Right renal pelvis (tissue), 4 donors: ENCODE measurements around the gene EHBP1L1. TPM values are rescaled to one million over a fixed set of nuclear protein-coding genes. Genes with fewer than 3 reads are reported as not detected.

Experiments
- DNase-seq, 4 donors: peaks; one replicate each; pipeline ENCODE4 v3.0.0-alpha.2; 2013; ENCODE audit warnings: low read depth in 4 of 4, low spot score in 3 of 4, missing footprints in 1 of 4
- polyA plus RNA-seq, 4 donors: library from polyadenylated mRNA; unstranded; fragments of 120-200 nt; gene quantifications; one replicate each; pipeline ENCODE4 v1.2.1, GENCODE V29; 2013; ENCODE audit not compliant: insufficient read length in 4 of 4

EHBP1L1 gene
- polyA plus RNA-seq, 4 donors, result 11.5 to 14.2 (median 12.8) TPM

DNA sequence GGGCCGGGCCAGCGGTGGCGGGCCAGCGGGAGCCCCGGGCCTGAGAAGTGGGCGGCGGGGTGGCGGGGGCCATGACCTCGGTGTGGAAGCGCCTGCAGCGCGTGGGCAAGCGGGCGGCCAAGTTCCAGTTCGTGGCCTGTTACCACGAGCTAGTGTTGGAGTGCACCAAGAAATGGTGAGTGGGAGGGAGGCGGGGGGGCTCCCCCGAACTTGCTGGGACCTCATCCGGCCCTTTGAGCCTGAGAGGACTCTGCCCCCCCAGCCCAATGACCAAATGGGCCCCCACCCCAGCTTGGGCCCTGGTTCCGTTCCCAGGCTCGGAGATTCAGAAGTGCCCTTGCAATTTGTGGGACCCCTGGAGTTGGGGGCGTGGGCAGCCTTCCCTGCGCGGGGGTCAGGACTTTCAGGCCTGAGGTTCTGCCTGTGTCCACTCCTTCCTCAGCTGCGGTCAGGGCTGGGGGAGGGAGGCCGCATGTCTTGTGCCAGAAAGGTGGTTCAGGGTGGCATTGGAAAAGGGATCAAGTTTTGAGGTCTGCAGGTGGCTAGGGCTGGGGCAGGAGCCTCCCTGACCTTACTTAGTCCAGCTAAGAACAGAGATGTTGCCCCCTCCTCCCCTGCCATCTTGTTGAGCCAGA, 496 bp downstream of the EHBP1L1 start:
- no peak for DNase-seq

DNA sequence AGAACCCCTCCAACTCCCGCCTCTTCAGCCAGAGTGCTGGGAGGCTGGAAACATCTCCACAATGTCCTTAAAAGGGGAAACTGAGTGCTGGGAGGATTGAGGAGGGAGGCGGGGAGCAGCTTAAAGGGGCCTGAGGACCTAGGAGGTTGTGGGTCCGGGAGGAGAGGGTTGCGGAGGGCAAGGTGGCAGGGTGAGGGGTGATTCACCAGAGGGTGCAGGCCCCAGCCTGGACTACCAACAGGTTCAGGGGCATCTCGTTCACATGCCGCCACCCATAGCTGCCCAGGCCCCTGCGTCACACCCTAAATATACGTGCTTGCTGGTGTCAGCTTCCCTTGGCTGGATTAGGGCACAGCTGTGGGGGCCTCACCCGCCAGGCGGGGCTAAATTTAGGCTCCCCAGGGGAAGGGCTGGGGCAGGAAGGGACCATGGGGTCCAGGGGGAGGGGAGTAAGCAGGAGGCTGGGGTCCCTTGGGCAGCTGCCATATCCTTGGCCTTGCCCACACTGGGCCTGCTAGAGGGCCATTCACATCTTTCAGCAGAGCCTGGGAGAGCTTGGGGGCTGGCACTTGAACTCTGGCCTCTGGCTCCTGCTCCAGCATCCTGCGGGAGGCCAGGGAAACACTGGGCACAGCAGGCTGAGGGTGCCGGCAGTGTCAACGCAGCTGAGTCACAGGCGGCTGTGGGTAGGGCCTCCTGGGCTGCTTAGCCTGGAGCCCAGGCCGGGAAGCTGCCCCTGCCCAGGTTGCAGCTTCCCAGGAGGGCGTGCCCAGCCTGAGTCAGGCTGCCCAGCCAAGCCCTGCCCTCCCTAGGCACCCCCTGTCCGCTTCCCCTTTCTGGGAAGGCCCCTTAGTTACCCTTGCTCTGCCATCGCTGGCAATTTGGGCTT, 1.3 kb downstream of the EHBP1L1 start:
- no peak for DNase-seq

DNA sequence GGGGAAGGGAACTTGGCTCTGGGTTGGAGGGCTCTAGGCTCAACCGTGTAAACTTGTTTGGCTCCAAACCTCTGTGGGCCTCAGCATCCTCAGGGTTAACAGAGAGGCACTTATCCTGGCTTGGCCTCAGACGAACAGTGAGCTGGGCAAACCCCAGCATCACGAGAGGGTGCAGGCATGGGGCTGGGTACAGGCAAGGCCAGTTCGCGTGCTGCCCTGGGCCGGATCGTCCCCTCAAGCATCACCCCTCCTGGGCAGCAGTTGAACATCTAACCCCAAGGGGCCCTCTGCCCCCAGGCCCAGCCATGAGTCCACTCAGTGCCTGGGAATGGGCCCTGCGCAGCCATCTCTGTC, 1.9 kb downstream of the EHBP1L1 start:
- DNase-seq, result no peak

- DNase-seq, result no peak
Observed at GRCh38 chr11:65578134-65578533, 2.3 kb downstream of the EHBP1L1 start.

- DNase-seq, result no peak
Observed at GRCh38 chr11:65578667-65579066, 2.8 kb downstream of the EHBP1L1 start.

DNA sequence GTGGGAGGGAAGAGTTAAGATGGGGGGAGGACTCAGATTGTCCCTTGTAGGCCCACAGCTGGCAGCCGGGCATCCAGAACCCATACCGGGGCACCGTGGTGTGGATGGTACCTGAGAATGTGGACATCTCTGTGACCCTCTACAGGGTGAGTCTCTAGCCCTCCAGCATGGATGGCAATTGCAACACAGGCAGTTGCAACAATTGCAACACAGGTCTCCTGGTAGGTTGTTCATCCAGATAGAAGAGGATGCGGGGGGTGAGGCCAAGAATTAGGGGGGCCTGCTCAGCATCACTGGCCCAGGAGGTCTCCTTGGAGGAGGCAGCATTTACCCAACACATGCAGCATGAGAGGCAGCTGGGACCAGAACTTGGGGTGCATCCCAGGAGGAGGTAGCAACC, 3.4 kb downstream of the EHBP1L1 start:
- no peak for DNase-seq

DNA sequence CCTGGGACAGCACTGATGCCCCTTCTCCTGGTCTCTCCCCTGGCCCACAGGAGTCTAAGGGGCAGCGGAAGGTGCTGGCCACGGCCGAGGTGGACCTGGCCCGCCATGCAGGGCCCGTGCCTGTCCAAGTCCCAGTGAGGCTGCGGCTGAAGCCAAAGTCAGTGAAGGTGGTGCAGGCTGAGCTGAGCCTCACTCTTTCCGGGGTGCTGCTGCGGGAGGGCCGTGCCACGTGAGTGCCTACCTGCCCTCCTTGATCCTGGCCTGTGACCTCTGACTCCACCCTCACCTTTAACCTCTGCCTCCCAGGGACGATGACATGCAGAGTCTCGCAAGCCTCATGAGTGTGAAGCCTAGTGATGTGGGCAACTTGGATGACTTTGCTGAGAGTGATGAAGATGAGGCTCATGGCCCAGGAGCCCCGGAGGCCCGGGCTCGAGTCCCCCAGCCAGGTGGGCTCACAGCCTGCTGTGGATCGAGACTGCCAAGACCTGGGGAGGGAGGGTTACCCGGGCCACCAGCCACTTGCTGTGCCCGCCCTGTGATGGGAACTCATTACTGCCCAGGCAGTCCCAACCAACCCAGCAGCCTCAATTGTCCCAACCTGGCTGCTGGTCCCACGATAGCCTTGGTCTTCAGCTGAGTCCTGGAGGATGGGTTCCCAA, 4.3 kb downstream of the EHBP1L1 start:
- no peak for DNase-seq

DNA sequence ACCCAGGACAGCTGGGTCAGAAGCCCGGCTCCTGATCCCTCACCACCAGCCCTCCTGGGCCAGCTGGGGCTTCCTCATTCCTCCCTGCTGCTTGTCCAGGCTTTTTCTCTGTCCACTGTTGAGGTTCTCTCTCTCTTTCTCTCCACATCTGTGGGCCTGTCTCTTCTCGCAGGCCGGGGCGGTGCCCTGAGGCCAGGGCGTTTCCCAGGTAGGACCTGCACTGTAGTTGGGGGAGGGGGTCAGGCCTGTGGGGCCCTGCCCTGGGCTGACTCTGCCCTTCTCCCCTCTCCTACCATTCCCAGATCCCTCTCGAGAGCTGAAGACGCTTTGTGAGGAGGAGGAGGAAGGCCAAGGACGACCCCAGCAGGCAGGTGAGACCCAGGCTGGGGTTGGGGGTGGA, 4.9 kb downstream of the EHBP1L1 start:
- no peak for DNase-seq

GRCh38 chr11:65581928-65582327, 6.1 kb downstream of the EHBP1L1 start:
- no peak for DNase-seq

- DNase-seq, result no peak
Observed at GRCh38 chr11:65583589-65583988, 7.7 kb downstream of the EHBP1L1 start.

DNA sequence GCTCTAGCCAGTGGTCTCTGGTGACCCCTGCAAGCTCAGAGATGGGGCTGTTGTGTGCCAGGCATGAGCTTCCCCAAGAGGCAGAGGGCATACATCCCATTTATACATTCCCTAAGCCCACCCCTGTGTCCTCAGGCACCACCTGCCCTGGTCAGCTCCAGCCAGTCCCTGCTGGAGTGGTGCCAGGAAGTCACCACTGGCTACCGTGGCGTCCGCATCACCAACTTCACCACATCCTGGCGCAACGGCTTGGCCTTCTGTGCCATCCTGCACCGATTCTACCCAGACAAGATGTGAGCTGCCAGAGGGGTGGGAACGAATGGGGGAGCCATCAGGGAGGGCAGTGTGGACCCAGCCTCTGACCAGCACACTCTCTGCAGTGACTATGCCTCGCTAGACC, 8.3 kb downstream of the EHBP1L1 start:
- DNase-seq, result no peak

DNA sequence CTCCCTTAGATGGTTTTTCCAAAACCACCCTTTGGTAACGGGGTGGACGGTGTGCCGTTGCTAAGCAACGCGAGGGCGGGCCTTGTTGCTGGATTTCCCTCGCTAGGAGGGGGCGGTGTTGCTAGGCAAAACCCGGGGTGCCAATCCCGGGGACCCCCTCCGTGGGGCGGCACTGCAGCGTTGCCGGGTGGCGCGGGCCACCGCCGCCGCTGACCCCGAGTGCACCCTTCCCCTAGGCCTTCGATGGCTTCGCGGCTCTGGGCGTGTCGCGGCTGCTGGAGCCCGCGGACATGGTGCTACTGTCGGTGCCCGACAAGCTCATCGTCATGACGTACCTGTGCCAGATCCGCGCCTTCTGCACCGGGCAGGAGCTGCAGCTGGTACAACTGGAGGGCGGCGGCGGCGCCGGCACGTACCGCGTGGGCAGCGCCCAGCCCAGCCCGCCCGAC, 8.9 kb downstream of the EHBP1L1 start:
- no peak for DNase-seq

DNA sequence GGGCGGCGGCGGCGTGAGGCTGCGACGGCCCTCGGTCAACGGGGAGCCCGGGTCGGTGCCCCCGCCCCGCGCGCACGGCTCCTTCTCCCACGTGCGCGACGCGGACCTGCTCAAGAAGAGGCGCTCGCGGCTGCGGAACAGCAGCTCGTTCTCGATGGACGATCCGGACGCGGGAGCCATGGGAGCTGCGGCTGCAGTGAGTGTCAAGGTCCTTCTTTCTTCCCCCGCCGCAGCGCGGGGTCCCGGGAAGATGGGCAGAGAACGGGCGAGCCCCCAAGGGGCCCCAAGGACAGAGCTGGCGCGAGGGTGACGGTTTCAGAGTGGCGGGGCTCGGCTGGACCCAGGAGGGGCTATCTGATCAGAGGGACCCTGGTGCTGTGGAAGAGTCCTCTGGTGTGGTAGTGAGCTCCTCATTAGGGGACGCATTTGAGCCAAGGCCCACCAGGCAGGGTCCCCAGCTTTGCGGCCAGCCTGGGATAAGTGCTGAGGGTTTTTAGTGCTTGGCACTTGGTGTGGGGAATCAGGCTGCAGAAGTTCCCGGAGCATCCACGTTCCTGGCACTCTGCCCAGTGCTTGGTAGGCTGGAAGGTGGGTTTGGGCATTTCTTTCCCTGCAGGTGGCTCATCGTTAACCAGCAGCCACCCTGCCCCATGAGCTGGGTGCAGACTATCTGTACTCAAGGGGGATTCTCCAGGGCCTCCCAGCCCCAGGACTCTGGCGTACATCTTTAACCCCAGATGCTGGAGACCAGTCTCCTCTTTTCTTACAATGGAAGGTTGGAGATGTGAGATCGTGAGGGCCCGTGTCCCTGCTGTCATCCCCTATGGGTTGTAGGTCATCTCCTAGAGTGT, 9.8 kb downstream of the EHBP1L1 start:
- no peak for DNase-seq

DNA sequence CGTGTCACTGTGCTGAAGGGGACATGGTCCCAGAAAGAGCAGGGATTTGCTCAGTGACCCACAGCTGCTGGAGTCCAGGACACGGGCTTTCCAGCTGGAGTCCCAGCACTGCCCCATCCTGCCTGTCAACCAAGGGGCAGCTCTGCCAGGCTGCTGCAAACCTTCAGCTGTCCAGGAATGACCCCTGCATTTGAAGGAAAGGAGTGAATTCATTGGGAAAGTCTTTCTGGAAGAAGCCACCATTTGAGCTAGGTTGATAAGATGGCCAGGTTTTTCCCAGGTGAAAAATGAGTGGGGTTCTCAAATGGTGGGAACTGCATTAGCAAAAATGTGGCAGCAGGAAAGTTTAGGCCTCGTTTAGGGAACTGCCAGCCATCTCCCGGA, 10.4 kb downstream of the EHBP1L1 start:
- no peak for DNase-seq

DNA sequence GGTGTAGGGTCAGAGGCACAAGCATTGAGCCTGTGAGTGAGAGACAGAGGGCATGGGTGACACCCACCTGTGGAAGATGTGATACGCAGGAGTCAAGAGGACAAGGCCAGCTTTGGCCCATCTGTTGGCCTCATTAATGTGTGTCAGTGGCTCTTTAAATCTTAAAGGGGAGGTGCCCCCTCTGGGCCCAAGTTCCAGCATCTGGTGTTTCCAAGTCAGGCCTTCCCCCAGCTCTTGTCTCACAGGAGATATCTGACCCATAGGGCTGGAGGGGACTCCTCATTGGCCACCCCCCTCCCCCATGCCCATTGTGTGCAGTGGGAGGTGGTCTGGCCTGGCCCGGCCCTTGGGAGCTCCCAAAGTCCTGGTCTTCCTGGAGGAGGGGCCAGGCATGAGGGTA, 10.8 kb downstream of the EHBP1L1 start:
- DNase-seq, result no peak

DNA sequence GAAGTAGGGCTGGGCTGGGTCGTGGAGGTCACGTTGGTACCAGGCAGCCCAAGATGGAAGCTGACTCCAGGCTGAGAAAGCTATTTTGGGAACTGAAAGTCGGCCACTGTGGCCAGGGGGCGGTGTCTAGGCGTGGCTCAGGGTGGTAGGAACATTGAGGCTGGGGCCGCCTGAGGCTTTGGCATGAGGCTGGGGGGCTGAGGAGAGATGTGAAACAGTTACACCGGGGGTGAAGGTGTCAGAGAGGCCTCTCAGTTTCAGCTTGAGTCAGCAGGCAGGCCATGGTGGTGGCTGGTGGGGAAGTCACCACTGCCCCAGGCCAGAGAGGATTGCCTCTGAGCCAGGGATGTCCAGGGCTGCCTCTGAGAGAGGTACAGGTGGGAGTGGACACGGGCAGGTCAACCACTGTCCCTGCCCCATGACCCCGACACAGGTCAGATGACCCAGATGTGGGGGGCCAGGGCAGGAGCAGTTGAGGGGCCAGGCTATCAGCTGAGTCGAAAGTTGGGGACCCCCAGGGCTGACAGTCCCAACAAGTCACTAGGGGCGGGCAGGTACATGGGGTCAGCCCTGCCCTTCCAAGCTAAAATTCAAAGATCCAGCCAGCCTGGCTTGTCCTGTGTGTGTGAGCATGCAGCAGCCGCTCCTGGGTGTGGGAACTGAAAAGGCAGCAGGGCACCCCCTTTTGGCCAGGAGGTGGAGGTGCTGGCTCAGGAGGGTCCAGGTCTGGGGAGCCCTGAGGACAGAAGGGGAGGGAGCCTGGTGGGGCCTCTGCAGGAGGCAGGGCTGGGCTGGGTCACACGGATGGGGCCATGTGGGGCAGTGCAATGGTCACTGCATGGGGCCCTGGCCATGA, 12.6 kb downstream of the EHBP1L1 start:
- no peak for DNase-seq

- no peak for DNase-seq
Observed at GRCh38 chr11:65589444-65590239, 13.8 kb downstream of the EHBP1L1 start.

- no peak for DNase-seq
Observed at GRCh38 chr11:65590240-65590738, 14.4 kb downstream of the EHBP1L1 start.
